ENCODE results near the gene ATXN2. TPM values are rescaled to one million over a fixed set of nuclear protein-coding genes. Genes with fewer than 3 reads are reported as not detected.

Gene ATXN2
- total and polyA plus RNA-seq, 9 of the 15 experiments (the other 6 are each of a cell fraction or from before 2014, with no cell fraction given): 16.8 to 67.8 (median 29.3) TPM

DNA sequence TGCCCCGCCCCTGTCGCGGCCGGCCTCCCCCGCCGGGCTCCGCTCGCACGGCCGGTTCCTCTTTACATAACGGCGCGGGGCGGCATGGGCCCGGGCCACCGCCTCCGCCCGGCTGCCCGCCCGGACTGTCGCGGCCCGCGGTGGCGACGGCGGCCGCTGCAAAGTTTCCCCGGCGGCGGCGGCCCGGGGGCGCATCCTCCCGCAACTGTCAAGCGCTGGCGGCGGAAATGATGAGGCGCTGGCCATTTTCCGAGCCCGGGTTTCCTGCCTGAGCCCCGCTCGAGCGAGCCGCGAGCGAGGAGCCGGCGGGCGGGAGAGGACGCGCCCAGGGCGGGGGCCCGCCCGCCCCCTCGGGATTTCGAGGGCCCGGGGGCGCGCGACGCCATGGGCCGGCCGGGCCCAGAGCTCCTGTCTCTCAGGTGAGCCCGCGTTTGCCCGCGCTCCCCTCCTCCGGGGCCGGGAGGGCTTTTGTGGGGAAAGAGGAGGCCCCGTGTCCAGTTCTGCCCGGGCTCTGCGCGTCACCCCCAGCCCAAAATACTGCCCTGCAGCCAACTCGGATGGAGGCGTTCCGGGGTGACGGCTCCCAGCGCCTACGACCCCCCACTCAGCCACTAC is 193.1 kb downstream of the ATXN2 start, which contains the start of gene SH2B3 (continued):
- TF ChIP-seq, protein P1, sequence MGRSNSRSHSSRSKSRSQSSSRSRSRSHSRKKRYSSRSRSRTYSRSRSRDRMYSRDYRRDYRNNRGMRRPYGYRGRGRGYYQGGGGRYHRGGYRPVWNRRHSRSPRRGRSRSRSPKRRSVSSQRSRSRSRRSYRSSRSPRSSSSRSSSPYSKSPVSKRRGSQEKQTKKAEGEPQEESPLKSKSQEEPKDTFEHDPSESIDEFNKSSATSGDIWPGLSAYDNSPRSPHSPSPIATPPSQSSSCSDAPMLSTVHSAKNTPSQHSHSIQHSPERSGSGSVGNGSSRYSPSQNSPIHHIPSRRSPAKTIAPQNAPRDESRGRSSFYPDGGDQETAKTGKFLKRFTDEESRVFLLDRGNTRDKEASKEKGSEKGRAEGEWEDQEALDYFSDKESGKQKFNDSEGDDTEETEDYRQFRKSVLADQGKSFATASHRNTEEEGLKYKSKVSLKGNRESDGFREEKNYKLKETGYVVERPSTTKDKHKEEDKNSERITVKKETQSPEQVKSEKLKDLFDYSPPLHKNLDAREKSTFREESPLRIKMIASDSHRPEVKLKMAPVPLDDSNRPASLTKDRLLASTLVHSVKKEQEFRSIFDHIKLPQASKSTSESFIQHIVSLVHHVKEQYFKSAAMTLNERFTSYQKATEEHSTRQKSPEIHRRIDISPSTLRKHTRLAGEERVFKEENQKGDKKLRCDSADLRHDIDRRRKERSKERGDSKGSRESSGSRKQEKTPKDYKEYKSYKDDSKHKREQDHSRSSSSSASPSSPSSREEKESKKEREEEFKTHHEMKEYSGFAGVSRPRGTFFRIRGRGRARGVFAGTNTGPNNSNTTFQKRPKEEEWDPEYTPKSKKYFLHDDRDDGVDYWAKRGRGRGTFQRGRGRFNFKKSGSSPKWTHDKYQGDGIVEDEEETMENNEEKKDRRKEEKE (IDR thresholded peaks at IDR 0.05; ENCODE audit: borderline replicate concordance in 1 of 2, control insufficient read depth in 1 of 2, low read depth in 2 of 2, low read length in 1 of 2): no peak
- TF ChIP-seq, protein P2, sequence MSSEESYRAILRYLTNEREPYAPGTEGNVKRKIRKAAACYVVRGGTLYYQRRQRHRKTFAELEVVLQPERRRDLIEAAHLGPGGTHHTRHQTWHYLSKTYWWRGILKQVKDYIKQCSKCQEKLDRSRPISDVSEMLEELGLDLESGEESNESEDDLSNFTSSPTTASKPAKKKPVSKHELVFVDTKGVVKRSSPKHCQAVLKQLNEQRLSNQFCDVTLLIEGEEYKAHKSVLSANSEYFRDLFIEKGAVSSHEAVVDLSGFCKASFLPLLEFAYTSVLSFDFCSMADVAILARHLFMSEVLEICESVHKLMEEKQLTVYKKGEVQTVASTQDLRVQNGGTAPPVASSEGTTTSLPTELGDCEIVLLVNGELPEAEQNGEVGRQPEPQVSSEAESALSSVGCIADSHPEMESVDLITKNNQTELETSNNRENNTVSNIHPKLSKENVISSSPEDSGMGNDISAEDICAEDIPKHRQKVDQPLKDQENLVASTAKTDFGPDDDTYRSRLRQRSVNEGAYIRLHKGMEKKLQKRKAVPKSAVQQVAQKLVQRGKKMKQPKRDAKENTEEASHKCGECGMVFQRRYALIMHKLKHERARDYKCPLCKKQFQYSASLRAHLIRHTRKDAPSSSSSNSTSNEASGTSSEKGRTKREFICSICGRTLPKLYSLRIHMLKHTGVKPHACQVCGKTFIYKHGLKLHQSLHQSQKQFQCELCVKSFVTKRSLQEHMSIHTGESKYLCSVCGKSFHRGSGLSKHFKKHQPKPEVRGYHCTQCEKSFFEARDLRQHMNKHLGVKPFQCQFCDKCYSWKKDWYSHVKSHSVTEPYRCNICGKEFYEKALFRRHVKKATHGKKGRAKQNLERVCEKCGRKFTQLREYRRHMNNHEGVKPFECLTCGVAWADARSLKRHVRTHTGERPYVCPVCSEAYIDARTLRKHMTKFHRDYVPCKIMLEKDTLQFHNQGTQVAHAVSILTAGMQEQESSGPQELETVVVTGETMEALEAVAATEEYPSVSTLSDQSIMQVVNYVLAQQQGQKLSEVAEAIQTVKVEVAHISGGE (CRISPR knock-in tag; IDR thresholded peaks at IDR 0.05): no peak; a peak in 2 of 6 replicates
- TF ChIP-seq DIDO1 (tag; IDR thresholded peaks at IDR 0.05; ENCODE audit: low read depth) (no peak), ZFP36 (IDR thresholded peaks at IDR 0.05; ENCODE audit: low read depth, low read length, partially characterized antibody) (peak; percentile 98), NRF1 (conservative IDR thresholded peaks at IDR 0.05 in 1 of 2, IDR thresholded peaks at IDR 0.05 in 1 of 2) (peak in 1 of 2 experiments; percentile 43; a peak in 2 of 4 replicates), PHF8 (IDR thresholded peaks at IDR 0.05; ENCODE audit: borderline replicate concordance, low read length) (peak; percentile 34; the same call in 1 of the 2 replicates), FOXJ3 (CRISPR knock-in tag; IDR thresholded peaks at IDR 0.05) (no peak), SUPT5H (IDR thresholded peaks at IDR 0.05) (no peak), ADNP (tag; IDR thresholded peaks at IDR 0.05) (no peak), ERF (CRISPR knock-in tag; IDR thresholded peaks at IDR 0.05) (peak; percentile 43; the same call in 1 of the 2 replicates), JUND (IDR thresholded peaks at IDR 0.05; ENCODE audit: borderline replicate concordance, low read depth, low read length) (0 out of 2 replicates have a peak, but pooled peaks have one; percentile 3), JUND (tag; IDR thresholded peaks at IDR 0.05; ENCODE audit: borderline replicate concordance, low read depth, low read length) (no peak), SMAD4 (CRISPR knock-in tag; conservative IDR thresholded peaks at IDR 0.05) (peak; percentile 41), FIP1L1 (IDR thresholded peaks at IDR 0.05; ENCODE audit: low read depth, low read length, poor library complexity, severe bottlenecking) (peak; percentile 70), KDM1A (IDR thresholded peaks at IDR 0.05) (no peak), RBM17 (IDR thresholded peaks at IDR 0.05; ENCODE audit: borderline replicate concordance, low read depth, low read length) (no peak), CREB1 (IDR thresholded peaks at IDR 0.05) (no peak), CREB1 (CRISPR knock-in tag; IDR thresholded peaks at IDR 0.05) (no peak)
- TF ChIP-seq, protein P3, sequence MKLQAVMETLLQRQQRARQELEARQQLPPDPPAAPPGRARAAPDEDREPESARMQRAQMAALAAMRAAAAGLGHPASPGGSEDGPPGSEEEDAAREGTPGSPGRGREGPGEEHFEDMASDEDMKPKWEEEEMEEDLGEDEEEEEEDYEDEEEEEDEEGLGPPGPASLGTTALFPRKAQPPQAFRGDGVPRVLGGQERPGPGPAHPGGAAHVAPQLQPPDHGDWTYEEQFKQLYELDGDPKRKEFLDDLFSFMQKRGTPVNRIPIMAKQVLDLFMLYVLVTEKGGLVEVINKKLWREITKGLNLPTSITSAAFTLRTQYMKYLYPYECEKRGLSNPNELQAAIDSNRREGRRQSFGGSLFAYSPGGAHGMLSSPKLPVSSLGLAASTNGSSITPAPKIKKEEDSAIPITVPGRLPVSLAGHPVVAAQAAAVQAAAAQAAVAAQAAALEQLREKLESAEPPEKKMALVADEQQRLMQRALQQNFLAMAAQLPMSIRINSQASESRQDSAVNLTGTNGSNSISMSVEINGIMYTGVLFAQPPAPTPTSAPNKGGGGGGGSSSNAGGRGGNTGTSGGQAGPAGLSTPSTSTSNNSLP (IDR thresholded peaks at IDR 0.05; ENCODE audit: borderline replicate concordance, low read depth, low read length): no peak

Measured in K562 (cell line).